Chondrocyte (in vitro differentiated cells): ENCODE data around the gene ARHGEF4. TPM values are rescaled to one million over a fixed set of nuclear protein-coding genes. Genes with fewer than 3 reads are reported as not detected.
"Not testable (repeated sequence)": the region's sequence is repeated elsewhere in the genome, so short reads cannot be mapped to it uniquely, and the experiment has no call there.

ENCODE experiments used
- DNase-seq: peaks from one replicate; pipeline ENCODE4 v3.0.0; 2021; ENCODE audit warnings: mixed read lengths, low spot score
- H3K27ac Mint-ChIP-seq: one replicate; pipeline ENCODE4 v1.8.0; 2021; ENCODE audit warnings: mild to moderate bottlenecking, moderate library complexity, mixed read lengths; ENCODE audit not compliant: unreplicated experiment
- H3K27me3 Mint-ChIP-seq: 2 replicates; pipeline ENCODE4 v1.8.0; 2021; ENCODE audit warnings: low read depth, mixed read lengths
- H3K36me3 Mint-ChIP-seq: 2 replicates; pipeline ENCODE4 v1.8.0; 2021; ENCODE audit warnings: low read depth, mixed read lengths
- H3K4me1 Mint-ChIP-seq: 2 replicates; pipeline ENCODE4 v1.8.0; 2021; ENCODE audit warnings: low read depth, mild to moderate bottlenecking, mixed read lengths
- H3K4me3 Mint-ChIP-seq: one replicate; pipeline ENCODE4 v1.8.0; 2021; ENCODE audit warnings: mild to moderate bottlenecking, moderate library complexity, mixed read lengths; ENCODE audit not compliant: unreplicated experiment
- H3K9me3 Mint-ChIP-seq: 2 replicates; pipeline ENCODE4 v1.8.0; 2021; ENCODE audit warnings: low read depth, mixed read lengths
- CTCF ChIP-seq: fragments of 200-600 bp; sonication (generic); IDR thresholded peaks from 2 replicates; pipeline ENCODE4 v1.5.0; 2021; ENCODE audit warnings: antibody characterized with exemption, mild to moderate bottlenecking, moderate library complexity
- total RNA-seq: library from RNA; stranded (reverse); gene quantifications from 3 replicates; pipeline ENCODE4 v1.2.1, GENCODE V29; 2021

ARHGEF4 gene
- total RNA-seq, 1 donor from 2014 or later: 12.3 TPM

GRCh38 chr2:130901061-130901460 is 64.3 kb downstream of the ARHGEF4 start:
- Mint-ChIP-seq H3K27ac (no peak overlapping the region), H3K27me3 (peaks cover 26% of the 10 kb centered on the region), H3K9me3 (peaks cover 7% of the 10 kb centered on the region), H3K4me3 (no peak overlapping the region), H3K36me3 (no peaks in the 10 kb centered on the region), H3K4me1 (no peaks in the 10 kb centered on the region)
- no peak for DNase-seq
- TF ChIP-seq CTCF: no peak

- H3K36me3 Mint-ChIP-seq, H3K27ac Mint-ChIP-seq, H3K4me1 Mint-ChIP-seq, H3K4me3 Mint-ChIP-seq, DNase-seq: not testable (repeated sequence)
- Mint-ChIP-seq H3K27me3 (peaks cover 26% of the 10 kb centered on the region), H3K9me3 (peaks cover 12% of the 10 kb centered on the region)
Measured at GRCh38 chr2:130901626-130902025, 64.9 kb downstream of the ARHGEF4 start.

GRCh38 chr2:130908832-130909231 is 72.1 kb downstream of the ARHGEF4 start:
- no peaks in the 10 kb centered on the region for H3K4me1 Mint-ChIP-seq
- DNase-seq: no peak
- H3K36me3 Mint-ChIP-seq: no peaks in the 10 kb centered on the region
- H3K27me3 Mint-ChIP-seq: peaks cover 19% of the 10 kb centered on the region
- no peak overlapping the region for H3K27ac Mint-ChIP-seq
- peaks cover 14% of the 10 kb centered on the region for H3K9me3 Mint-ChIP-seq
- no peak for TF ChIP-seq CTCF
- H3K4me3 Mint-ChIP-seq: no peak overlapping the region

DNA sequence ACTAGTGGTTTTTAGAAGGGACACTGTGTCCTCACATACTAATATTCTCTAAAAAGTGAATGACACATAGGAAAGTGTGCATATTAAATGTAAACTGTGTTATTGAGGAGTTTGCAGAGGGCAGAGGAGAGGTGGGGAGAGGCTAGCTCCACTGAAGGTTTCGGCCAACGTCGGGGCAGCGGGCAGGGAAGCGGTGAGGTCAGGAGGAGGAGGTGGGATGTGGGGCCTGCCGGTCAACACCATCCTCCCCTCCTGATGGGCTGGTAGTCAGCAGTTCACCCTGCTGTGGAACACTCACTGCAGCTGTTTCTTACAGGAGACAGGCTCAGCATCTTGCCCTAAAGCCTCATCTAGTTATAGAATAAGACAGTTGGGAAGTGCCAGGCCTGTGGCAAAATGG is 74.2 kb downstream of the ARHGEF4 start:
- peaks cover 21% of the 10 kb centered on the region for H3K27me3 Mint-ChIP-seq
- H3K4me3 Mint-ChIP-seq: no peak overlapping the region
- no peaks in the 10 kb centered on the region for H3K4me1 Mint-ChIP-seq
- DNase-seq: no peak
- H3K27ac Mint-ChIP-seq: no peak overlapping the region
- H3K9me3 Mint-ChIP-seq: peaks cover 10% of the 10 kb centered on the region
- no peaks in the 10 kb centered on the region for H3K36me3 Mint-ChIP-seq
- no peak for TF ChIP-seq CTCF

DNA sequence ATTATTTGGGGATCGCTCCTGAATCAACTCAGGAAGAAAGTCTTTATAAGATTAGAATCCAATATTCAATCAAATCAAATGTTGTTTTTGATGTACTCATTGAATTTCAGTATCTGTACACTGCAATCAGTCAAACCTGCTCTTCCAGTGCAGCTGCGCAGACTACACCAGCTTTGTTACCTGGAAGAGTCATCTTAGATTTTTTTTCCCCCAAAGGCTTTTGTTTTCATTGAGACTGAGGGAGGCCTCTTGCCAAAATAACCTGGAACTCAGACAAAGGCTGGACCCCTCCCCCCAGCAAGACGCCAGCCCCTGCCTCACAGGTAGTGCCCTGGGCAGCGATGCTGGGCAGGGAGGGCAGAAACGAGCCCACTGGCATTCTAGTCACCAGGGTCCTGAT is 74.8 kb downstream of the ARHGEF4 start:
- H3K4me3 Mint-ChIP-seq: no peak overlapping the region
- peaks cover 21% of the 10 kb centered on the region for H3K27me3 Mint-ChIP-seq
- TF ChIP-seq CTCF: no peak
- H3K4me1 Mint-ChIP-seq: no peaks in the 10 kb centered on the region
- peaks cover 5% of the 10 kb centered on the region for H3K9me3 Mint-ChIP-seq
- H3K36me3 Mint-ChIP-seq: no peaks in the 10 kb centered on the region
- H3K27ac Mint-ChIP-seq: no peak overlapping the region
- DNase-seq: no peak

GRCh38 chr2:130911996-130912395 is 75.3 kb downstream of the ARHGEF4 start:
- no peak overlapping the region for H3K27ac Mint-ChIP-seq
- H3K9me3 Mint-ChIP-seq: no peaks in the 10 kb centered on the region
- no peak for TF ChIP-seq CTCF
- no peak overlapping the region for H3K4me3 Mint-ChIP-seq
- no peaks in the 10 kb centered on the region for H3K36me3 Mint-ChIP-seq
- H3K27me3 Mint-ChIP-seq: peaks cover 21% of the 10 kb centered on the region
- H3K4me1 Mint-ChIP-seq: no peaks in the 10 kb centered on the region
- no peak for DNase-seq
